ENCODE results near the gene NDUFAF5.
"Not testable (repeated sequence)": the region's sequence is repeated elsewhere in the genome, so short reads cannot be mapped to it uniquely, and the experiment has no call there.

NDUFAF5 gene, protein sequence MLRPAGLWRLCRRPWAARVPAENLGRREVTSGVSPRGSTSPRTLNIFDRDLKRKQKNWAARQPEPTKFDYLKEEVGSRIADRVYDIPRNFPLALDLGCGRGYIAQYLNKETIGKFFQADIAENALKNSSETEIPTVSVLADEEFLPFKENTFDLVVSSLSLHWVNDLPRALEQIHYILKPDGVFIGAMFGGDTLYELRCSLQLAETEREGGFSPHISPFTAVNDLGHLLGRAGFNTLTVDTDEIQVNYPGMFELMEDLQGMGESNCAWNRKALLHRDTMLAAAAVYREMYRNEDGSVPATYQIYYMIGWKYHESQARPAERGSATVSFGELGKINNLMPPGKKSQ

GRCh38 chr20:13784893-13785715 lies at the start of gene NDUFAF5, which contains the start of gene ESF1:
Gene NDUFAF5 (plus strand): TSS chr20:13785028. CDS start chr20:13785069, 41 bp downstream.
Gene ESF1 (minus strand): TSS chr20:13784919. CDS start chr20:13783140, 1,779 bp downstream.
- TF ChIP-seq CTCF (IDR thresholded peaks at IDR 0.05) (no peak), ZFX (IDR thresholded peaks at IDR 0.05; ENCODE audit: borderline replicate concordance) (no peak)
- peak within 1 kb of the TSS; percentile 87 for H3K27ac ChIP-seq

- H3K27ac ChIP-seq: no peak overlapping the region
- TF ChIP-seq ZFX (IDR thresholded peaks at IDR 0.05; ENCODE audit: borderline replicate concordance) (no peak), CTCF (IDR thresholded peaks at IDR 0.05) (no peak)
These were observed 49.0 kb upstream of the NDUFAF5 start for GRCh38 chr20:13735826-13736225.

DNA sequence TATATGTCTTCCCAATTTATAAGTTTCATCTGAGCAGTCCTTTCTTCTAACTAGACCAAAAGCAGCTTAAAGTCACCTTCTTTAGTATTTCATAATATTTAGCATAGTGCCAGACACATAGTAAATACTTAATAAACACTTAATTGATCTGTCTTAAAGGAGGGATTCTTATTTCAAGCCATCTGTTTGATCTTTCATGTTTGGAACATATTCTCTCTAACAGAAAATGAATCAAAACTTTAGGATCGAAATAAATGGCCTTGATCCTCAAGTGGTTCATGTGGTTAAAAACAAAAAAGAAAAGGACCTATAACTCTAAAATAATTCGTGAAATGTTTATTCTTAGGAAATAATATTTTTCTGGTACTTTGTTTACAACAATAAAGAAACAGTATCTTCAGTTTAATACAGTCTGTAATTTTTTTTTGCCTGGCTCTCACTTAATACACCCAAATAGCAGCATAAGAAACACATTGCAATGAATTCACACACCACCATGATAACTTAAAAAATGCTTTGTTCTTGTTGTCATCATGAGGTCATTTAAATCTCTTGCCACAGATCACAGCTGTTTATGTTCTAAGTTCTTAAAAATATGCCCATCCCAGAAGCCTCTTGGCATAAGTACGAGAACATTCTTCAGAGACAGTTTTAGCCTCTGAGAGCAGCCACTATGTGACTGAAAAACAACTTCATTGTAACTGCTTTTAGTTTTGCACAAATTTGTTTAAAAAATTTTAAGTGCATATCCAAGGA lies 48.2 kb upstream of the NDUFAF5 start:
- no peak for TF ChIP-seq ZFX (IDR thresholded peaks at IDR 0.05; ENCODE audit: borderline replicate concordance)
- TF ChIP-seq CTCF (IDR thresholded peaks at IDR 0.05): no peak
- H3K27ac ChIP-seq: no peak overlapping the region

GRCh38 chr20:13738187-13738586 lies 46.6 kb upstream of the NDUFAF5 start:
- not testable (repeated sequence) for H3K27ac ChIP-seq

DNA sequence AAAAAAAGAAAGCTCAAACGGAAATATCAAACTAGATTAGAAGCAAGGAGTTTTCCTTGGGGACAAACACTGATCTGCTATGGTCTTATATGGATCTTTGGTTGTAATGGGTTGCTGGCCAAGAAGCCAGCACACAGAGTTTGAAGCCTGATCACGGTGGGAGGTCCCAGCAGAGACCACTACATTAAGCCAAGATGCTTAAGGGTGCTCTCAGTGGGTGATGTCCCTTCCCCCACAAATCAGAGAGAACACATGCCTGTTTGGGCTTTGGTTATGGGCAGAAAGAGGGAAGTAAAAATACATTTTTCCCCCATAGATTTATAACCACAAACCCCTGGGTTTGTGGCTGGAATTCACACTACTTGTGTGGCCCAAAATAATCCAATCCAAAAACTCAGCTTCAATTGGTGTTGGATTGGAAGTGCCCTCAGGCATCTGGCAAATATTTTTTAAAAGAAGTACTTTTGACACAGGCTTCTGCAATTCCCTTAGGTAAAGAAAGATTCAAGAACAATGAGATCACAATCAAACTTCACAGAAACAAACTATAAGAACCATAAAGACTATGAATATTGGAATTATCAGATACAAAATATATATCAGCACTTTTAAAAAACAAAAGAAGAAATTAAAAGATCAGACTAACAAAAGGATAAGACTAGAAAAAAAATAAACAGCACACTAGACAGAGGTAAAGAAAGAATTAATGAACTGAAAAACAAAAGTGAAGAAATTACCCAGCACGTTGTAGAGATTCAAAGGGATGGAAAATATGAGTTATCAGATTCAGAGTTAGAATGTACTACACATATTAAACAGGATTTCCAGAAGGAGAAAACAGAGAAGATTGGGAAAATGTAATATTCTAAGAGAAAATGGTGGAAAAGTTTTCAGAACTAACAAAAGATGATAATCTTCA lies 44.8 kb upstream of the NDUFAF5 start:
- H3K27ac ChIP-seq: peak overlapping the region; percentile 11; the same call in 1 of the 2 replicates

GRCh38 chr20:13741879-13742278 lies 42.9 kb upstream of the NDUFAF5 start:
- TF ChIP-seq CTCF (IDR thresholded peaks at IDR 0.05) (no peak), ZFX (IDR thresholded peaks at IDR 0.05; ENCODE audit: borderline replicate concordance) (no peak)
- H3K27ac ChIP-seq: no peak overlapping the region

More for the DNA sequence above, 44.8 kb upstream of the NDUFAF5 start:
- no peak for TF ChIP-seq ZFX (IDR thresholded peaks at IDR 0.05; ENCODE audit: borderline replicate concordance)

GRCh38 chr20:13744352-13744751 lies 40.5 kb upstream of the NDUFAF5 start:
- no peak overlapping the region for H3K27ac ChIP-seq
- TF ChIP-seq ZFX (IDR thresholded peaks at IDR 0.05; ENCODE audit: borderline replicate concordance): no peak
- no peak for TF ChIP-seq CTCF (IDR thresholded peaks at IDR 0.05)
